H9 (cell line): ENCODE measurements around the gene ZNRF2. TPM values are rescaled to one million over a fixed set of nuclear protein-coding genes. Genes with fewer than 3 reads are reported as not detected.
A peak's percentile ranks its signal among the peaks of the same experiment; 100 is the strongest.

ENCODE experiments used
- DNase-seq: peaks from one replicate; pipeline ENCODE4 v3.0.0-alpha.2; 2017
- H2AFZ ChIP-seq: one replicate; pipeline ENCODE4 v1.6.1; 2013; ENCODE audit warnings: mild to moderate bottlenecking, low read length, control low read depth, moderate library complexity
- H2AK5ac ChIP-seq: 2 replicates; pipeline ENCODE4 v1.6.1; 2013; ENCODE audit warnings: low read length, control low read depth, mixed read lengths; ENCODE audit not compliant: insufficient read length
- H2BK120ac ChIP-seq: one replicate; pipeline ENCODE4 v1.6.1; 2013; ENCODE audit warnings: low read depth, mild to moderate bottlenecking, low read length, control low read depth, inconsistent platforms; ENCODE audit not compliant: poor library complexity, severe bottlenecking
- H2BK12ac ChIP-seq: 2 replicates; pipeline ENCODE4 v1.6.1; 2013; ENCODE audit warnings: low read length, control low read depth, mixed read lengths, low read depth; ENCODE audit not compliant: insufficient read length
- H2BK15ac ChIP-seq: 2 replicates; pipeline ENCODE4 v1.6.1; 2013; ENCODE audit warnings: low read depth, low read length, control low read depth
- H2BK20ac ChIP-seq: one replicate; pipeline ENCODE4 v1.6.1; 2013; ENCODE audit warnings: low read depth, mild to moderate bottlenecking, low read length, control low read depth, inconsistent platforms; ENCODE audit not compliant: poor library complexity, severe bottlenecking
- H2BK5ac ChIP-seq: 2 replicates; pipeline ENCODE4 v1.6.1; 2013; ENCODE audit warnings: low read length, control low read depth, mixed read lengths; ENCODE audit not compliant: insufficient read length
- H3K14ac ChIP-seq: 2 replicates; pipeline ENCODE4 v1.6.1; 2013; ENCODE audit warnings: low read length, control low read depth; ENCODE audit not compliant: insufficient read depth
- H3K18ac ChIP-seq: 2 replicates; pipeline ENCODE4 v1.6.1; 2013; ENCODE audit warnings: low read depth, mild to moderate bottlenecking, mixed read lengths, low read length, control low read depth; ENCODE audit not compliant: insufficient read length
- H3K23ac ChIP-seq: 2 replicates; pipeline ENCODE4 v1.6.1; 2013; ENCODE audit warnings: low read length, control low read depth, mixed read lengths, low read depth; ENCODE audit not compliant: insufficient read length
- H3K23me2 ChIP-seq: 2 replicates; pipeline ENCODE4 v1.6.1; 2013; ENCODE audit warnings: low read depth, mild to moderate bottlenecking, mixed read lengths, low read length, control low read depth; ENCODE audit not compliant: insufficient read length, poor library complexity, severe bottlenecking
- H3K27ac ChIP-seq: 2 replicates; pipeline ENCODE4 v1.5.1; 2013; ENCODE audit warnings: low read length, control low read depth, mixed read lengths, low read depth; ENCODE audit not compliant: insufficient read length
- H3K27me3 ChIP-seq: 2 replicates; pipeline ENCODE4 v1.6.1; 2013; ENCODE audit warnings: low read length, control low read depth, inconsistent platforms; ENCODE audit not compliant: insufficient read depth
- H3K4ac ChIP-seq: 2 replicates; pipeline ENCODE4 v1.6.1; 2013; ENCODE audit warnings: low read depth, mild to moderate bottlenecking, control low read depth, inconsistent platforms, low read length, moderate library complexity
- H3K4me1 ChIP-seq: 2 replicates; pipeline ENCODE4 v1.6.1; 2013; ENCODE audit warnings: low read length, control low read depth, inconsistent platforms; ENCODE audit not compliant: insufficient read depth
- H3K4me2 ChIP-seq: 2 replicates; pipeline ENCODE4 v1.6.1; 2013; ENCODE audit warnings: low read length, control low read depth, mixed read lengths; ENCODE audit not compliant: insufficient read length, insufficient read depth
- H3K56ac ChIP-seq: 2 replicates; pipeline ENCODE4 v1.6.1; 2013; ENCODE audit warnings: low read depth, mild to moderate bottlenecking, mixed read lengths, low read length, control low read depth; ENCODE audit not compliant: insufficient read length
- H3K79me1 ChIP-seq: 2 replicates; pipeline ENCODE4 v1.6.1; 2013; ENCODE audit warnings: low read depth, mild to moderate bottlenecking, moderate library complexity, low read length, control low read depth, inconsistent platforms; ENCODE audit not compliant: insufficient read depth, poor library complexity, severe bottlenecking
- H3K79me2 ChIP-seq: 2 replicates; pipeline ENCODE4 v1.6.1; 2013; ENCODE audit warnings: low read length, control low read depth, inconsistent platforms; ENCODE audit not compliant: insufficient read depth
- H3K9ac ChIP-seq: 2 replicates; pipeline ENCODE4 v1.6.1; 2013; ENCODE audit warnings: low read length, control low read depth, mixed read lengths; ENCODE audit not compliant: insufficient read length; ENCODE audit errors: extremely low read depth
- H3K9me3 ChIP-seq: one replicate; pipeline ENCODE4 v1.6.1; 2013; ENCODE audit warnings: low read depth, low read length, inconsistent platforms; ENCODE audit not compliant: control insufficient read depth
- H3T11ph ChIP-seq: one replicate; pipeline ENCODE4 v1.6.1; 2013; ENCODE audit warnings: mild to moderate bottlenecking, low read length, control low read depth, inconsistent platforms
- H4K20me1 ChIP-seq: one replicate; pipeline ENCODE4 v1.6.1; 2013; ENCODE audit not compliant: control insufficient read depth, insufficient read length, insufficient read depth
- H4K5ac ChIP-seq: 2 replicates; pipeline ENCODE4 v1.6.1; 2013; ENCODE audit warnings: low read depth, mild to moderate bottlenecking, mixed read lengths, low read length, control low read depth; ENCODE audit not compliant: insufficient read length
- H4K8ac ChIP-seq: replicated peaks from 2 replicates; pipeline ENCODE4 v1.6.1; 2013; ENCODE audit warnings: low read length, control low read depth, mixed read lengths, low read depth; ENCODE audit not compliant: insufficient read length
- H4K91ac ChIP-seq: 2 replicates; pipeline ENCODE4 v1.6.1; 2013; ENCODE audit warnings: low read depth, mild to moderate bottlenecking, moderate library complexity, mixed read lengths, low read length, control low read depth; ENCODE audit not compliant: insufficient read length
- H3K27ac Mint-ChIP-seq, 3 experiments: 2 replicates in 2 of 3; 3 replicates in 1 of 3; pipeline ENCODE4 v1.8.0; 2020 to 2021; ENCODE audit warnings: mixed read lengths in 3 of 3, mild to moderate bottlenecking in 1 of 3, moderate library complexity in 1 of 3
- H3K27me3 Mint-ChIP-seq: 2 replicates; pipeline ENCODE4 v1.8.0; 2021; ENCODE audit warnings: low read depth, mild to moderate bottlenecking, moderate library complexity, mixed read lengths
- H3K36me3 Mint-ChIP-seq, 3 experiments: 2 replicates in 2 of 3; 3 replicates in 1 of 3; pipeline ENCODE4 v1.8.0; 2020 to 2021; ENCODE audit warnings: low read depth in 3 of 3, mixed read lengths in 3 of 3; ENCODE audit not compliant: insufficient read depth in 1 of 3
- H3K4me1 Mint-ChIP-seq, 2 experiments: 2 replicates each; pipeline ENCODE4 v1.8.0; 2020; ENCODE audit warnings: mixed read lengths in 2 of 2
- H3K4me3 Mint-ChIP-seq, 2 experiments: 2 replicates in 1 of 2; 3 replicates in 1 of 2; pipeline ENCODE4 v1.8.0; 2020 to 2021; ENCODE audit warnings: mild to moderate bottlenecking in 2 of 2, mixed read lengths in 2 of 2, moderate library complexity in 1 of 2
- H3K9me3 Mint-ChIP-seq, 2 experiments: 2 replicates in 1 of 2; 3 replicates in 1 of 2; pipeline ENCODE4 v1.8.0; 2020; ENCODE audit warnings: mild to moderate bottlenecking in 2 of 2, mixed read lengths in 2 of 2, moderate library complexity in 1 of 2
- CTCF ChIP-seq: fragments of 200-600 bp; sonication (generic); conservative IDR thresholded peaks from 3 replicates; pipeline ENCODE4 v1.8.0; 2021; ENCODE audit warnings: antibody characterized with exemption, mild to moderate bottlenecking
- WGBS: extraction: QIAGEN DNeasy Blood & Tissue Kit; methylation state at CpG from one replicate; pipeline ENCODE4 v1.1.7; 2013; ENCODE audit warnings: missing lambda C conversion rate, low lambda C conversion rate, mixed read lengths; ENCODE audit not compliant: insufficient read length; ENCODE audit errors: extremely low coverage; 5-methylcytosine and 5-hydroxymethylcytosine counted together
- total RNA-seq: library from RNA; stranded (reverse); gene quantifications from 2 replicates; pipeline ENCODE4 v1.2.1, GENCODE V29; 2021

Gene ZNRF2
- total RNA-seq, 1 experiment from 2014 or later: 16.5 TPM

- Histone ChIP-seq H2BK120ac (no peak overlapping the region), H3K23me2 (no peaks in the 10 kb centered on the region), H3K18ac (no peak overlapping the region), H2AK5ac (no peak overlapping the region), H2BK20ac (no peak overlapping the region), H3K79me2 (no peaks in the 10 kb centered on the region), H3K79me1 (no peaks in the 10 kb centered on the region), H3K27me3 (no peaks in the 10 kb centered on the region), H2BK5ac (no peak overlapping the region), H4K5ac (no peak overlapping the region), H4K20me1 (no peaks in the 10 kb centered on the region), H2BK15ac (no peak overlapping the region), H3K56ac (no peak overlapping the region), H3K9ac (no peak overlapping the region), H3K27ac (no peak overlapping the region), H3T11ph (no peak overlapping the region), H3K14ac (no peak overlapping the region), H4K8ac (no peak overlapping the region), H4K91ac (no peak overlapping the region), H3K4ac (no peak overlapping the region), H3K9me3 (no peaks in the 10 kb centered on the region), H2BK12ac (no peak overlapping the region), H3K4me2 (no peak overlapping the region), H3K4me1 (no peaks in the 10 kb centered on the region), H2AFZ (no peak overlapping the region), H3K23ac (no peak overlapping the region)
- DNase-seq: peak; percentile 70
- Mint-ChIP-seq H3K27me3 (no peaks in the 10 kb centered on the region), H3K4me1 (peaks cover 3 to 4% of the 10 kb centered on the region in 2 experiments; a peak in 3 of 4 replicates), H3K27ac (no peak overlapping the region; a peak in 1 of 7 replicates), H3K4me3 (no peak overlapping the region), H3K9me3 (peaks cover 12 to 14% of the 10 kb centered on the region in 2 experiments), H3K36me3 (peaks cover 7 to 13% (median 12%) of the 10 kb centered on the region in 3 experiments)
- no CpG with 5 or more reads among the region's 5 CpGs for WGBS
- TF ChIP-seq CTCF: peak; percentile 74
Observed at GRCh38 chr7:30412782-30413504, 128.5 kb downstream of the ZNRF2 start.
